ENCODE results near the gene CMSS1.

The CMSS1 gene

DNA sequence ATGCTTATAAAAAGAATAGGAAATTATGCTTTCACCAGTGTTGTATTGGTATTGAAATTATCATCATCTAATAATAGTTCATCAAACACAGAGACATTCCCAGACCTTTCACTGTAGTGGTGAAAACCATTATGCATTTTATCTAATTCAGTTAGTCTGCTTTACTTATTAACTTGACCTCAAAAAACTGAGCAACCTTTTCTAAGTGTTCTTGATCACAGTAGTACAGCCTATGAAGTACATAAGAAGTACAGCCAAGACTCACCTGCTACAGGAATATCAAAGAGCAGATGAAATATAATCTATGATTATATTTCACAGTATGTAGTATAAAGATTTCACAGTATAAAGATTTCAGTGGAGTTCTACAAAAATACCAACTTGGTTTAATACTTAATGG lies 221.4 kb downstream of the CMSS1 start:
- ChIA-PET CTCF (no interaction called here), POLR2A (no interaction called here)
- no peaks in the 10 kb centered on the region for H3K27me3 ChIP-seq (replicated peaks in 2 of 5; ENCODE audit: control insufficient read depth in 4 of 5, insufficient read depth in 5 of 5, low read length in 4 of 5)
- no peak for DNase-seq
- no peaks in the 10 kb centered on the region for H3K9me3 ChIP-seq (ENCODE audit: control extremely low read depth in 1 of 5, control insufficient read depth in 4 of 5, insufficient read depth in 2 of 5, low read depth in 1 of 5, low read length in 4 of 5)
- no peak overlapping the region for H3K4me3 ChIP-seq (ENCODE audit: control insufficient read depth in 1 of 7, extremely low read depth in 1 of 7, insufficient read depth in 4 of 7, low read depth in 2 of 7, low read length in 6 of 7)
- H3K4me1 ChIP-seq (ENCODE audit: control extremely low read depth in 1 of 4, control insufficient read depth in 4 of 4, insufficient read depth in 4 of 4, low read length in 3 of 4): peaks cover 0 to 4% (median 0%) of the 10 kb centered on the region in 4 experiments
- peaks cover 0 to 2% (median 0%) of the 10 kb centered on the region in 4 experiments for H3K36me3 ChIP-seq (ENCODE audit: control insufficient read depth in 4 of 4, insufficient read depth in 4 of 4, low read length in 3 of 4)
- H3K27ac ChIP-seq (ENCODE audit: insufficient read depth in 1 of 2, low read depth in 1 of 2, low read length in 2 of 2, poor library complexity in 1 of 2, severe bottlenecking in 2 of 2): no peak overlapping the region

DNA sequence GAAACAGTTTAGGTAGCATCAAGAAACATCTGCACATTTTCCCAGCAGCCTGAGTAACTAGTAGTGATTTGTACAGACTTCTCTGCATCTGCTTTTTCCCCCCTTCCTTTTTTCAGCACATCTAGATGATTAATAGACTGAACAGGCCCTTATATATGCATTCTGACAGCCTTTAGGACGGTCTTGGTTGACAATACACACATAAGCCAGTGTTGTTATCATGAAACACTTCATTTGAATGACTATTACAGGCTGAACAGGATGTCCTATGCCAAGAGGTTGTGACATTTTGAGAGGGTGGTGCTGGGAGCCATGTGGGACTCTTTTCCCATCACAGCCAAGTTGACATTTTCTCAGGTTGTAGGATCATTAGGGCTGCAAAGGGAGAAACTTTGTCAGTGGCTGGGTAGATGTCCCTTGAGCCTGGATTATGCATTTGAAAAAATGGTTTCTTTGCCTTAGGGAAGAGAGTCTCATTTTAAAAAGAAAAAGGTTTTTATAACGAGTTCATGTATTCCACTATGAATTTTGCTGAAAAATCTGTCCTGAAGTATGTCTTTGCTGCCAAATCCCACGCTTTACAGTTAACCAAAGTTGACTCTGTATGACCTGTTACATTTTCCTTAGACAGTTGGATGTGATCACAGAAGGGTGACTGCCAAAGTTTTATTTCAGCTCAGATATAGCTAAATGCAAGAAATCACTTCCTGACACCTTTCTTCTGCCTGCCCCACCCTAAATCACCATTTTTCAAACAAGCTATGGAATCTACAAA lies 223.0 kb downstream of the CMSS1 start:
- ChIA-PET CTCF (no interaction called here), POLR2A (no interaction called here)
- no peaks in the 10 kb centered on the region for H3K36me3 ChIP-seq (ENCODE audit: control insufficient read depth in 4 of 4, insufficient read depth in 4 of 4, low read length in 3 of 4)

DNA sequence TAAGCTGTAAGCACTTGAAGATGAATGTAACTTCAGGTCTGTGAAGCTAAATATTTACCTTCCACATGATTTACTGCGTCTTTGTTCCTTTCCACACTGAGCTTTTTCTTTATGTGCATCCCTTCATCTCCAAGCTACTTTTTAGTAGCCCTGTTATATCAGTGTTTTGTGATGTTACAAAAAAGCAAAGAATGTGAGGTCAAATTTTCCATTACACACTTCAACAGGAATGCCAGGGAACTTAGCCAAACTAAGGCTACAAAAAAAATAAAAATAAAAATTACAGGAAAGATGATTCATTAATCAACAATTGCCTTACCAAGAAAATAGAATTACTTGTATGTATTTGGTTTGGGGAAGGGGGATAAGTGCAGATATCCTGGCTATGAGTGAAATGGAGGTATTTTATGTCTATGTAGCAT lies 223.7 kb downstream of the CMSS1 start:
- DNase-seq: no peak

More for the DNA sequence above, 223.0 kb downstream of the CMSS1 start:
- Histone ChIP-seq H3K27ac (ENCODE audit: insufficient read depth in 1 of 2, low read depth in 1 of 2, low read length in 2 of 2, poor library complexity in 1 of 2, severe bottlenecking in 2 of 2) (no peak overlapping the region), H3K4me3 (ENCODE audit: control insufficient read depth in 1 of 7, extremely low read depth in 1 of 7, insufficient read depth in 4 of 7, low read depth in 2 of 7, low read length in 6 of 7) (no peak overlapping the region), H3K9me3 (ENCODE audit: control extremely low read depth in 1 of 5, control insufficient read depth in 4 of 5, insufficient read depth in 2 of 5, low read depth in 1 of 5, low read length in 4 of 5) (no peaks in the 10 kb centered on the region), H3K27me3 (replicated peaks in 2 of 5; ENCODE audit: control insufficient read depth in 4 of 5, insufficient read depth in 5 of 5, low read length in 4 of 5) (no peaks in the 10 kb centered on the region), H3K4me1 (ENCODE audit: control extremely low read depth in 1 of 4, control insufficient read depth in 4 of 4, insufficient read depth in 4 of 4, low read length in 3 of 4) (peaks cover 0 to 14% (median 1%) of the 10 kb centered on the region in 4 experiments)
- 100% methylated on average over 2 of the region's 3 CpGs for WGBS (ENCODE audit: insufficient coverage)
- no peak for DNase-seq

GRCh38 chr3:100042166-100042981 lies 224.7 kb downstream of the CMSS1 start:
- Histone ChIP-seq H3K4me1 (ENCODE audit: control extremely low read depth in 1 of 4, control insufficient read depth in 4 of 4, insufficient read depth in 4 of 4, low read length in 3 of 4) (peaks cover 0 to 21% (median 5%) of the 10 kb centered on the region in 4 experiments), H3K9me3 (ENCODE audit: control extremely low read depth in 1 of 5, control insufficient read depth in 4 of 5, insufficient read depth in 2 of 5, low read depth in 1 of 5, low read length in 4 of 5) (no peaks in the 10 kb centered on the region), H3K27ac (ENCODE audit: insufficient read depth in 1 of 2, low read depth in 1 of 2, low read length in 2 of 2, poor library complexity in 1 of 2, severe bottlenecking in 2 of 2) (no peak overlapping the region), H3K27me3 (replicated peaks in 2 of 5; ENCODE audit: control insufficient read depth in 4 of 5, insufficient read depth in 5 of 5, low read length in 4 of 5) (no peaks in the 10 kb centered on the region), H3K4me3 (ENCODE audit: control insufficient read depth in 1 of 7, extremely low read depth in 1 of 7, insufficient read depth in 4 of 7, low read depth in 2 of 7, low read length in 6 of 7) (no peak overlapping the region), H3K36me3 (ENCODE audit: control insufficient read depth in 4 of 4, insufficient read depth in 4 of 4, low read length in 3 of 4) (no peaks in the 10 kb centered on the region)
- ChIA-PET POLR2A (no interaction called here), CTCF (interaction anchor here (0.8 to 1.3 kb wide), 2 partner anchors 16 to 212 kb away, joined by 3 to 4 read pairs; no protein-coding TSS in a partner anchor)
- WGBS (ENCODE audit: insufficient coverage): 100% methylated on average over 2 of the region's 6 CpGs
- DNase-seq: no peak

More for the DNA sequence above, 223.7 kb downstream of the CMSS1 start:
- H3K9me3 ChIP-seq (ENCODE audit: control extremely low read depth in 1 of 5, control insufficient read depth in 4 of 5, insufficient read depth in 2 of 5, low read depth in 1 of 5, low read length in 4 of 5): no peaks in the 10 kb centered on the region
- ChIA-PET POLR2A (no interaction called here), CTCF (interaction anchor here (1.3 kb wide), 1 partner anchor 213 kb away, joined by 4 read pairs; no protein-coding TSS in a partner anchor)
- H3K27ac ChIP-seq (ENCODE audit: insufficient read depth in 1 of 2, low read depth in 1 of 2, low read length in 2 of 2, poor library complexity in 1 of 2, severe bottlenecking in 2 of 2): no peak overlapping the region
- no peaks in the 10 kb centered on the region for H3K36me3 ChIP-seq (ENCODE audit: control insufficient read depth in 4 of 4, insufficient read depth in 4 of 4, low read length in 3 of 4)
- H3K4me1 ChIP-seq (ENCODE audit: control extremely low read depth in 1 of 4, control insufficient read depth in 4 of 4, insufficient read depth in 4 of 4, low read length in 3 of 4): peaks cover 0 to 19% (median 1%) of the 10 kb centered on the region in 4 experiments
- H3K27me3 ChIP-seq (replicated peaks in 2 of 5; ENCODE audit: control insufficient read depth in 4 of 5, insufficient read depth in 5 of 5, low read length in 4 of 5): no peaks in the 10 kb centered on the region
- WGBS (ENCODE audit: insufficient coverage): no CpG with 5 or more reads among the region's 1 CpG
- H3K4me3 ChIP-seq (ENCODE audit: control insufficient read depth in 1 of 7, extremely low read depth in 1 of 7, insufficient read depth in 4 of 7, low read depth in 2 of 7, low read length in 6 of 7): no peak overlapping the region

DNA sequence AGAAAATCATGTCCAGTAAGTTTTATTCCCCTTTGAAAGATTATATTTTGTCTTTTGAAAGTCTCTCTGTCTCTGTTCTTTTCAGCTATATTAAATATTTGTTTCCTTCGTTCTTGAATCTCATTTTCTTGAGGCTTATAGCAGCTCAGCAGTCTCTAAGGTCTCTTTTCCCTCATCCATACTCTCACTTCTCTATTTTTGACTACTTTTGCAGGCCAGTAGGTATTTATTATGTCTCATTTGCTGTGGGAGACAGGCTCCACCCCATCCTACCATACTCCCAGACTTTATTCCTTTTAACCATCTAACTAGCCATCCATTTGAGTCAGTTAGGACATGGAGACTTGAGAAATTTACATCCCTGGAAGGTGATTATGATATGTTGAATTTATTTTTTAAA lies 225.6 kb downstream of the CMSS1 start:
- no peak for DNase-seq
- no peak overlapping the region for H3K4me3 ChIP-seq (ENCODE audit: control insufficient read depth in 1 of 7, extremely low read depth in 1 of 7, insufficient read depth in 4 of 7, low read depth in 2 of 7, low read length in 6 of 7)
- no peaks in the 10 kb centered on the region for H3K36me3 ChIP-seq (ENCODE audit: control insufficient read depth in 4 of 4, insufficient read depth in 4 of 4, low read length in 3 of 4)
- no CpG with 5 or more reads among the region's 1 CpG for WGBS (ENCODE audit: insufficient coverage)
- H3K27me3 ChIP-seq (replicated peaks in 2 of 5; ENCODE audit: control insufficient read depth in 4 of 5, insufficient read depth in 5 of 5, low read length in 4 of 5): no peaks in the 10 kb centered on the region
- POLR2A ChIA-PET: no interaction called here
- no peaks in the 10 kb centered on the region for H3K9me3 ChIP-seq (ENCODE audit: control extremely low read depth in 1 of 5, control insufficient read depth in 4 of 5, insufficient read depth in 2 of 5, low read depth in 1 of 5, low read length in 4 of 5)
- no peak overlapping the region for H3K27ac ChIP-seq (ENCODE audit: insufficient read depth in 1 of 2, low read depth in 1 of 2, low read length in 2 of 2, poor library complexity in 1 of 2, severe bottlenecking in 2 of 2)
- peaks cover 0 to 30% (median 8%) of the 10 kb centered on the region in 4 experiments for H3K4me1 ChIP-seq (ENCODE audit: control extremely low read depth in 1 of 4, control insufficient read depth in 4 of 4, insufficient read depth in 4 of 4, low read length in 3 of 4)
- CTCF ChIA-PET: no interaction called here

DNA sequence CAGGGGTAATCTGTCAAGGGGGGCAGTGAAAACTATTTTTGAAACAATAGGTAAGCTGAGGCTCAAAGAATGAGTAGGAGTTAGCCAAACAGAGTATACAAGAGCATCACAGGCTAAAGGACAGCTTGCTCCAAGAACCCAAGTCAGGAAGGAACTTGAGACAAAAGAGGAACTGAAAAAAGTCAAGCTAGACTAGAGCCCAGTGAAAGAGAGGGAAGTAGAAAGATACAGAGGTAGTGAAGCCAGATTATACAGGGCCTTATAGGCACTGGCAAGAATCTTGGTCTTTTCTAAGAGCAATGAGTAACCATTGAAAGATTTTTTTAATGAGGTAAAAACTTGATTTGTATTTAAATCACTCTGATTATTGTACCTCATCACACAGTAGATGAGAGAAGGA lies 226.7 kb downstream of the CMSS1 start:
- ChIA-PET CTCF (interaction anchor here (1.0 to 1.6 kb wide), 3 partner anchors 10 to 205 kb away, joined by 3 read pairs; no protein-coding TSS in a partner anchor), POLR2A (no interaction called here)
- H3K4me3 ChIP-seq (ENCODE audit: control insufficient read depth in 1 of 7, extremely low read depth in 1 of 7, insufficient read depth in 4 of 7, low read depth in 2 of 7, low read length in 6 of 7): no peak overlapping the region
- peak; percentile 32 to 83 (median 77) for DNase-seq
- no peak overlapping the region for H3K27ac ChIP-seq (ENCODE audit: insufficient read depth in 1 of 2, low read depth in 1 of 2, low read length in 2 of 2, poor library complexity in 1 of 2, severe bottlenecking in 2 of 2)
- no peaks in the 10 kb centered on the region for H3K36me3 ChIP-seq (ENCODE audit: control insufficient read depth in 4 of 4, insufficient read depth in 4 of 4, low read length in 3 of 4)
- no peaks in the 10 kb centered on the region for H3K27me3 ChIP-seq (replicated peaks in 2 of 5; ENCODE audit: control insufficient read depth in 4 of 5, insufficient read depth in 5 of 5, low read length in 4 of 5)
- H3K9me3 ChIP-seq (ENCODE audit: control extremely low read depth in 1 of 5, control insufficient read depth in 4 of 5, insufficient read depth in 2 of 5, low read depth in 1 of 5, low read length in 4 of 5): no peaks in the 10 kb centered on the region
- peaks cover 0 to 32% (median 8%) of the 10 kb centered on the region in 4 experiments for H3K4me1 ChIP-seq (ENCODE audit: control extremely low read depth in 1 of 4, control insufficient read depth in 4 of 4, insufficient read depth in 4 of 4, low read length in 3 of 4)

GRCh38 chr3:100045696-100046095 lies 228.0 kb downstream of the CMSS1 start:
- peaks cover 0 to 32% (median 8%) of the 10 kb centered on the region in 4 experiments for H3K4me1 ChIP-seq (ENCODE audit: control extremely low read depth in 1 of 4, control insufficient read depth in 4 of 4, insufficient read depth in 4 of 4, low read length in 3 of 4)
- no peak overlapping the region for H3K4me3 ChIP-seq (ENCODE audit: control insufficient read depth in 1 of 7, extremely low read depth in 1 of 7, insufficient read depth in 4 of 7, low read depth in 2 of 7, low read length in 6 of 7)
- DNase-seq: no peak
- POLR2A ChIA-PET: no interaction called here
- no peaks in the 10 kb centered on the region for H3K9me3 ChIP-seq (ENCODE audit: control extremely low read depth in 1 of 5, control insufficient read depth in 4 of 5, insufficient read depth in 2 of 5, low read depth in 1 of 5, low read length in 4 of 5)
- H3K27ac ChIP-seq (ENCODE audit: insufficient read depth in 1 of 2, low read depth in 1 of 2, low read length in 2 of 2, poor library complexity in 1 of 2, severe bottlenecking in 2 of 2): no peak overlapping the region
- WGBS (ENCODE audit: insufficient coverage): 100% methylated on average over 2 of the region's 3 CpGs
- CTCF ChIA-PET: interaction anchor here (0.6 to 1.6 kb wide), 3 partner anchors 207 to 796 kb away, joined by 3 read pairs; no protein-coding TSS in a partner anchor
- H3K27me3 ChIP-seq (replicated peaks in 2 of 5; ENCODE audit: control insufficient read depth in 4 of 5, insufficient read depth in 5 of 5, low read length in 4 of 5): no peaks in the 10 kb centered on the region
- no peaks in the 10 kb centered on the region for H3K36me3 ChIP-seq (ENCODE audit: control insufficient read depth in 4 of 4, insufficient read depth in 4 of 4, low read length in 3 of 4)
